CD14-positive monocyte (primary cell): ENCODE data around the gene CDK5RAP2. TPM values are rescaled to one million over a fixed set of nuclear protein-coding genes. Genes with fewer than 3 reads are reported as not detected.

Source experiments
- DNase-seq, 3 donors: peaks; one replicate each; pipeline ENCODE4 v3.0.0-alpha.2; 2011 to 2022
- H2AFZ ChIP-seq: 2 replicates; pipeline ENCODE4 v1.6.0; 2012; ENCODE audit warnings: mild to moderate bottlenecking, low read depth, low read length, inconsistent platforms; ENCODE audit not compliant: insufficient read depth, poor library complexity, severe bottlenecking
- H3K27ac ChIP-seq, 2 donors: 1 replicate in 1 of 2; 2 replicates in 1 of 2; pipeline ENCODE4 v1.5.1; 2012 to 2013; ENCODE audit warnings: low read length in 2 of 2, control low read depth in 1 of 2, inconsistent platforms in 1 of 2, low read depth in 1 of 2, mild to moderate bottlenecking in 1 of 2
- H3K27me3 ChIP-seq, 2 donors: one replicate each; pipeline versions ENCODE4 v1.6.0 to v1.6.1; 2011 to 2013; ENCODE audit warnings: low read length in 2 of 2; ENCODE audit not compliant: control insufficient read depth in 2 of 2, insufficient read depth in 2 of 2
- H3K36me3 ChIP-seq, 2 donors: replicated peaks in 1 of 2; 1 replicate in 1 of 2; 2 replicates in 1 of 2; pipeline versions ENCODE4 v1.5.1 to v1.6.1; 2012 to 2013; ENCODE audit warnings: low read length in 2 of 2, control low read depth in 1 of 2, inconsistent platforms in 1 of 2, mild to moderate bottlenecking in 1 of 2; ENCODE audit not compliant: insufficient read depth in 2 of 2, control insufficient read depth in 1 of 2
- H3K4me1 ChIP-seq, 2 donors: 1 replicate in 1 of 2; 2 replicates in 1 of 2; pipeline versions ENCODE4 v1.5.1 to v1.6.1; 2012 to 2013; ENCODE audit warnings: low read length in 2 of 2, control low read depth in 1 of 2, inconsistent platforms in 1 of 2, mild to moderate bottlenecking in 1 of 2, moderate library complexity in 1 of 2; ENCODE audit not compliant: insufficient read depth in 2 of 2, control insufficient read depth in 1 of 2
- H3K4me2 ChIP-seq: replicated peaks from 2 replicates; pipeline ENCODE3; 2012; ENCODE audit warnings: low read length, moderate library complexity, mild to moderate bottlenecking; ENCODE audit not compliant: poor library complexity, severe bottlenecking; ENCODE audit errors: extremely low read depth
- H3K4me3 ChIP-seq, 3 experiments: fragments of 200-600 bp in 1 of 3; sonication (generic) in 1 of 3; replicated peaks in 1 of 3; 1 replicate in 2 of 3; 2 replicates in 1 of 3; pipeline ENCODE4 v1.5.1; 2011 to 2013; ENCODE audit warnings: low read length in 3 of 3, mild to moderate bottlenecking in 3 of 3, control low read depth in 2 of 3, low read depth in 2 of 3, inconsistent platforms in 1 of 3, moderate library complexity in 1 of 3
- H3K79me2 ChIP-seq: 2 replicates; pipeline ENCODE4 v1.6.0; 2012; ENCODE audit warnings: mild to moderate bottlenecking, control low read depth, inconsistent platforms, low read length, moderate library complexity; ENCODE audit not compliant: insufficient read depth
- H3K9ac ChIP-seq: 2 replicates; pipeline ENCODE4 v1.6.0; 2017; ENCODE audit warnings: low read length, mild to moderate bottlenecking; ENCODE audit not compliant: insufficient read depth, poor library complexity, severe bottlenecking
- H3K9me3 ChIP-seq, 2 donors: replicated peaks in 1 of 2; 1 replicate in 1 of 2; 2 replicates in 1 of 2; pipeline versions ENCODE4 v1.5.1 to v1.6.1; 2012 to 2013; ENCODE audit warnings: low read length in 2 of 2, control low read depth in 1 of 2; ENCODE audit not compliant: control insufficient read depth in 1 of 2, insufficient read depth in 1 of 2
- H4K20me1 ChIP-seq: 2 replicates; pipeline ENCODE4 v1.6.0; 2012; ENCODE audit warnings: mild to moderate bottlenecking, low read length, control low read depth, moderate library complexity; ENCODE audit not compliant: insufficient read depth
- H3K27ac Mint-ChIP-seq, 7 donors: one replicate each; pipeline ENCODE4 v1.8.0; 2020; ENCODE audit warnings: mild to moderate bottlenecking in 7 of 7, mixed read lengths in 7 of 7, moderate library complexity in 6 of 7, inconsistent platforms in 2 of 7
- H3K27me3 Mint-ChIP-seq, 3 donors: one replicate each; pipeline ENCODE4 v1.8.0; 2021 to 2022; ENCODE audit warnings: low read depth in 3 of 3, mild to moderate bottlenecking in 3 of 3, mixed read lengths in 3 of 3, moderate library complexity in 3 of 3, inconsistent platforms in 1 of 3
- H3K36me3 Mint-ChIP-seq, 2 donors: one replicate each; pipeline ENCODE4 v1.8.0; 2020; ENCODE audit warnings: mixed read lengths in 2 of 2, inconsistent platforms in 1 of 2, mild to moderate bottlenecking in 1 of 2
- H3K4me1 Mint-ChIP-seq: one replicate; pipeline ENCODE4 v1.8.0; 2020; ENCODE audit warnings: mild to moderate bottlenecking, mixed read lengths
- H3K4me3 Mint-ChIP-seq, 2 donors: one replicate each; pipeline ENCODE4 v1.8.0; 2020; ENCODE audit warnings: mild to moderate bottlenecking in 2 of 2, mixed read lengths in 2 of 2, moderate library complexity in 1 of 2
- H3K9me3 Mint-ChIP-seq, 7 donors: one replicate each; pipeline ENCODE4 v1.8.0; 2020 to 2022; ENCODE audit warnings: mixed read lengths in 7 of 7, mild to moderate bottlenecking in 6 of 7, moderate library complexity in 6 of 7, inconsistent platforms in 2 of 7
- CTCF ChIP-seq: fragments of 200-600 bp; IDR thresholded peaks from one replicate; pipeline ENCODE4 v1.8.0; 2022; ENCODE audit warnings: antibody characterized with exemption, mild to moderate bottlenecking
- WGBS: methylation state at CpG from one replicate; pipeline ENCODE4 v1.1.5; 2013; ENCODE audit warnings: missing lambda C conversion rate; ENCODE audit not compliant: insufficient coverage; 5-methylcytosine and 5-hydroxymethylcytosine counted together
- intact Hi-C, 2 donors: fragments of 100-400 bp; cut with micrococcal nuclease; formaldehyde crosslinking; loops; one replicate each; pipeline versions ENCODE4 v1.15.0 to v1.15.1; 2023
- polyA plus RNA-seq, 3 donors: library from polyadenylated mRNA; depleted of rRNA in 1 of 3; unstranded in 2 of 3; stranded (reverse) in 1 of 3; fragments of 300-500 nt in 2 of 3; fragments of >200 nt in 1 of 3; fragmentation: Illumina TruSeq in 2 of 3; gene quantifications; 1 replicate in 2 of 3; 2 replicates in 1 of 3; pipeline ENCODE4 v1.2.3, GENCODE V29; 2012 to 2021

Gene CDK5RAP2
- polyA plus RNA-seq, 3 donors, result 2.0 to 13.7 (median 6.1) TPM

GRCh38 chr9:120390637-120391190 lies 189.3 kb downstream of the CDK5RAP2 start:
- no peak overlapping the region for H3K9ac ChIP-seq
- Mint-ChIP-seq H3K9me3 (no peaks in the 10 kb centered on the region), H3K27me3 (peaks cover 0 to 3% (median 1%) of the 10 kb centered on the region in 3 donors), H3K4me1 (no peaks in the 10 kb centered on the region), H3K27ac (no peak overlapping the region), H3K36me3 (peaks cover 71 to 86% of the 10 kb centered on the region in 2 donors), H3K4me3 (no peak overlapping the region)
- H3K27me3 ChIP-seq, result no peaks in the 10 kb centered on the region
- WGBS, result 100% methylated on average over 1 of the region's 12 CpGs
- no peak overlapping the region for H3K4me3 ChIP-seq
- no peak for DNase-seq
- H3K4me1 ChIP-seq, result no peaks in the 10 kb centered on the region
- H3K9me3 ChIP-seq, result no peaks in the 10 kb centered on the region
- no peak for TF ChIP-seq CTCF
- no peak overlapping the region for H3K4me2 ChIP-seq
- no peaks in the 10 kb centered on the region for H3K79me2 ChIP-seq
- H3K36me3 ChIP-seq, result peaks cover 70 to 93% of the 10 kb centered on the region in 2 donors
- H2AFZ ChIP-seq, result no peak overlapping the region
- H4K20me1 ChIP-seq, result no peaks in the 10 kb centered on the region
- intact Hi-C loops, result no loop called here
- H3K27ac ChIP-seq, result no peak overlapping the region

GRCh38 chr9:120389867-120390266 lies 190.1 kb downstream of the CDK5RAP2 start:
- H3K9me3 ChIP-seq, result no peaks in the 10 kb centered on the region
- peaks cover 0 to 3% (median 1%) of the 10 kb centered on the region in 3 donors for H3K27me3 Mint-ChIP-seq
- H4K20me1 ChIP-seq, result no peaks in the 10 kb centered on the region
- TF ChIP-seq CTCF, result no peak
- no peaks in the 10 kb centered on the region for H3K27me3 ChIP-seq
- no peak overlapping the region for H3K4me3 Mint-ChIP-seq
- no peak overlapping the region for H3K4me2 ChIP-seq
- H3K27ac ChIP-seq, result no peak overlapping the region
- H3K27ac Mint-ChIP-seq, result no peak overlapping the region
- H2AFZ ChIP-seq, result no peak overlapping the region
- H3K79me2 ChIP-seq, result no peaks in the 10 kb centered on the region
- H3K4me1 Mint-ChIP-seq, result no peaks in the 10 kb centered on the region
- 96% methylated on average over 8 of the region's 8 CpGs for WGBS
- H3K9ac ChIP-seq, result no peak overlapping the region
- H3K36me3 ChIP-seq, result peaks cover 62 to 85% of the 10 kb centered on the region in 2 donors
- intact Hi-C loops, result no loop called here
- H3K9me3 Mint-ChIP-seq, result no peaks in the 10 kb centered on the region
- no peak overlapping the region for H3K4me3 ChIP-seq
- H3K36me3 Mint-ChIP-seq, result peaks cover 68 to 79% of the 10 kb centered on the region in 2 donors
- no peaks in the 10 kb centered on the region for H3K4me1 ChIP-seq
- no peak for DNase-seq
